ENCODE data around the gene EPHA2.

EPHA2 gene

GRCh38 chr1:16124377-16125087 is 31.3 kb downstream of the EPHA2 start:
- no peak for TF ChIP-seq ZNF274 (IDR thresholded peaks at IDR 0.05; ENCODE audit: low read depth, low read length)

GRCh38 chr1:16122916-16123315 is 33.0 kb downstream of the EPHA2 start:
- no peak for TF ChIP-seq ZNF274 (IDR thresholded peaks at IDR 0.05; ENCODE audit: low read depth, low read length)

More at GRCh38 chr1:16124377-16125087, 31.3 kb downstream of the EPHA2 start:
- no peak overlapping the region for H3K4me3 ChIP-seq (ENCODE audit: low read length)

DNA sequence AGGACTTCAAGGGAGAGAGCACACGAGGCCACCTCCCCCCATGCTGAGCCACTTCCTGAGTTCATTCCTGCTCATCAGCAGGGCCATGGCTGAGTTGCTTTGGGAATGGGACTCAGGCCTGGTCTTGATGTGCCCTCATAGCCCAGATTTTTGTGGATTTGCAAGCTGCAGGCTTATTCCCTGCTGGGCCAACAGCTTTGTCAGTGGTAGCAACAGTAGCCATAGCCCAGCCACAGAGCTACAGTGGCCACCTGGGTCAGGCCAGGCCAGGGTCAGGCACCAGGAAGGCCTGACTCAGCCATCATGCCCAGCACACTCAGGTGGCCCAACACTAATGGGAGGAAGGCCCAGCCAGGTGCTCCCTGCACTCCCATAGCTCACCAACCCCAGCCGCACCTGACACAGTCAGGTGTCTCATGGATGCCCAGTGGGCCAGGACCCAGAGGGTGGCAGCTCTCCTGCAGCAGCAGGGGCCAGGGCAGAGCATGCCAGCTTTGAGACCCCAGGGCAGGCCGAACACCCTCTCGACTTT is 33.5 kb downstream of the EPHA2 start:
- H3K4me3 ChIP-seq (ENCODE audit: low read length) = no peak overlapping the region
- no peak for TF ChIP-seq ZNF274 (IDR thresholded peaks at IDR 0.05; ENCODE audit: low read depth, low read length)

More at GRCh38 chr1:16122916-16123315, 33.0 kb downstream of the EPHA2 start:
- no peak overlapping the region for H3K4me3 ChIP-seq (ENCODE audit: low read length)

DNA sequence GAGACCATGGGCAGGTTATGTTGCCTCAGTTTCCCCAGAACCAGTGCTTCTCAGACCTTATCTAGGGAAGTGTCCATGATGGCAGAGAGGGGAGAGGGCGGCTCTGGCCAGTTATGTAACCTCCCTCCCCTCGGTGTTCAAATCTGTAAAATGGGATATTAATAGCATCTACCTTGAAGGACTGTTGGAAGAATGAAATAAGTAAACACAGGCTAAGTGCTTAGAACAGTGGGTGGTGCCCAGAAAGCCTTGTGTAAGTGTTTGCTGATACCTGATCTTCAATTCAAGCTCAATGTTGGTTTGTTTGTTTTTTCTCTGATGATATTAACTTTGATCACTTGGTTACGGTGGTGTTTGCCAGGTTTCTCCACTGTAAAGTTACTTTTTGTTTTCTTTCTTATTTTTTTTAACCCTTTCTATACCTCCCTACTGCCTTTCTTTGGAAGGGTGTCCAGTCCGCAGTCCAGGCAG is 34.9 kb downstream of the EPHA2 start:
- no peak overlapping the region for H3K4me3 ChIP-seq (ENCODE audit: low read length)
- no peak for TF ChIP-seq ZNF274 (IDR thresholded peaks at IDR 0.05; ENCODE audit: low read depth, low read length)

- H3K4me3 ChIP-seq (ENCODE audit: low read length) = no peak overlapping the region
- TF ChIP-seq ZNF274 (IDR thresholded peaks at IDR 0.05; ENCODE audit: low read depth, low read length) = no peak
These were observed 35.5 kb downstream of the EPHA2 start for GRCh38 chr1:16120407-16120806.

GRCh38 chr1:16119926-16120325 is 35.9 kb downstream of the EPHA2 start:
- no peak for TF ChIP-seq ZNF274 (IDR thresholded peaks at IDR 0.05; ENCODE audit: low read depth, low read length)

GRCh38 chr1:16119504-16119903 is 36.4 kb downstream of the EPHA2 start:
- no peak for TF ChIP-seq ZNF274 (IDR thresholded peaks at IDR 0.05; ENCODE audit: low read depth, low read length)
- H3K4me3 ChIP-seq (ENCODE audit: low read length) = no peak overlapping the region

More at GRCh38 chr1:16119926-16120325, 35.9 kb downstream of the EPHA2 start:
- H3K4me3 ChIP-seq (ENCODE audit: low read length) = no peak overlapping the region

DNA sequence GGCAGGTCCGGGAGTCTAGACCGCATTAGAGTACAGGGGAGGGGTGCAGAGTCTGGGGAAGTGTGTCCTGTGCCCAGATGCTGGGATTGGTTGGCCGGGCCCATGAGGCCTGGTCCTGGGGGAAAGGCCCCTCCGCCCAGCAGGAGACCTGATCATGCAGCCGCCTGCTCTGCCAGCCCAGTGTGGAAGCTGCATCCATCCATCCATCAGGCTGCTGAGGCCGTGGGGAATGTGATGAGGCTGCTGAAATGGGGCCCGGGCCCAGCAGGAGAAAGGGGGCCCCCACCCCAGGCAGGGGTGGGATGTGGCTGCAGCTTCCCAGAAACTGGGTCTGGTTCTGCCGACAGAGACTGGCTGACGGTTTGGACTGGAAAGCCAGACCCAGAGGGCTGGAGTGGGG is 37.2 kb downstream of the EPHA2 start:
- TF ChIP-seq ZNF274 (IDR thresholded peaks at IDR 0.05; ENCODE audit: low read depth, low read length) = no peak
- H3K4me3 ChIP-seq (ENCODE audit: low read length) = no peak overlapping the region

GRCh38 chr1:16117936-16118335 is 37.9 kb downstream of the EPHA2 start:
- H3K4me3 ChIP-seq (ENCODE audit: low read length) = no peak overlapping the region
- no peak for TF ChIP-seq ZNF274 (IDR thresholded peaks at IDR 0.05; ENCODE audit: low read depth, low read length)

GRCh38 chr1:16117369-16117768 is 38.5 kb downstream of the EPHA2 start:
- TF ChIP-seq ZNF274 (IDR thresholded peaks at IDR 0.05; ENCODE audit: low read depth, low read length) = no peak
- no peak overlapping the region for H3K4me3 ChIP-seq (ENCODE audit: low read length)

- no peak for TF ChIP-seq ZNF274 (IDR thresholded peaks at IDR 0.05; ENCODE audit: low read depth, low read length)
- no peak overlapping the region for H3K4me3 ChIP-seq (ENCODE audit: low read length)
These were observed 39.2 kb downstream of the EPHA2 start for GRCh38 chr1:16116625-16117024.

GRCh38 chr1:16116002-16116401 is 39.9 kb downstream of the EPHA2 start:
- TF ChIP-seq ZNF274 (IDR thresholded peaks at IDR 0.05; ENCODE audit: low read depth, low read length) = no peak
- no peak overlapping the region for H3K4me3 ChIP-seq (ENCODE audit: low read length)

DNA sequence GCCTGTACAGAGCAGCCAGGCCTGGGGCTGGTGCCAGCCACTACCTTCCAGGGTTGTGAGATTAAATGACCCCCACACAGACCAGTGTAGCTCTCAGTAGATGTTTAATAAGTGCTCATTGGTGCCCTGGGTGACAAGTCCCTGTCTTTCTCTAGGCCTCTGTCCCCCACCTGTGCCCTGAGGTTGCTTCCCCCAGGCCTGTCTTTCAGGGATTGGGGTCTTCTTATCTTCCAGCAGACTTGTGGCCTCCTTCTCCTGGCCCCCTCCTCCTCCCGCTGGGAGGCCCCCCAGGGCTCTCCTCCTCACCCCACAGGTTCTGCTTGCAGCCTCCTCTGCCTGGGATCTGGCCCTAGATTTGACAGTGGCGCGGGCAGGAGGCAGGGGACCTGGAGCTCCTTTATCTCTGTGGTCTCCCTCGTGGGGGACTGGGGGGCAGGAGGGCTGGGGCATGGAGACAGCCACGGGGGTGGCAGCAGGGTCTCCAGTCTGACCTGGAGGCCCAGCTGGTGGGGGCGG is 40.3 kb downstream of the EPHA2 start:
- no peak for TF ChIP-seq ZNF274 (IDR thresholded peaks at IDR 0.05; ENCODE audit: low read depth, low read length)
- H3K4me3 ChIP-seq (ENCODE audit: low read length) = no peak overlapping the region

GRCh38 chr1:16114527-16115467 is 41.1 kb downstream of the EPHA2 start:
- no peak for TF ChIP-seq ZNF274 (IDR thresholded peaks at IDR 0.05; ENCODE audit: low read depth, low read length)
- H3K4me3 ChIP-seq (ENCODE audit: low read length) = no peak overlapping the region

All from GM08714 (cell line).